GM21526 (cell line): ENCODE measurements around the gene SLU7.

Experiments used
- ATAC-seq: cut with Tn5 transposase; IDR thresholded peaks from one replicate; pipeline ENCODE4 v1.9.1; 2021; ENCODE audit warnings: moderate library complexity; ENCODE audit not compliant: unreplicated experiment, low FRiP score

SLU7 gene

DNA sequence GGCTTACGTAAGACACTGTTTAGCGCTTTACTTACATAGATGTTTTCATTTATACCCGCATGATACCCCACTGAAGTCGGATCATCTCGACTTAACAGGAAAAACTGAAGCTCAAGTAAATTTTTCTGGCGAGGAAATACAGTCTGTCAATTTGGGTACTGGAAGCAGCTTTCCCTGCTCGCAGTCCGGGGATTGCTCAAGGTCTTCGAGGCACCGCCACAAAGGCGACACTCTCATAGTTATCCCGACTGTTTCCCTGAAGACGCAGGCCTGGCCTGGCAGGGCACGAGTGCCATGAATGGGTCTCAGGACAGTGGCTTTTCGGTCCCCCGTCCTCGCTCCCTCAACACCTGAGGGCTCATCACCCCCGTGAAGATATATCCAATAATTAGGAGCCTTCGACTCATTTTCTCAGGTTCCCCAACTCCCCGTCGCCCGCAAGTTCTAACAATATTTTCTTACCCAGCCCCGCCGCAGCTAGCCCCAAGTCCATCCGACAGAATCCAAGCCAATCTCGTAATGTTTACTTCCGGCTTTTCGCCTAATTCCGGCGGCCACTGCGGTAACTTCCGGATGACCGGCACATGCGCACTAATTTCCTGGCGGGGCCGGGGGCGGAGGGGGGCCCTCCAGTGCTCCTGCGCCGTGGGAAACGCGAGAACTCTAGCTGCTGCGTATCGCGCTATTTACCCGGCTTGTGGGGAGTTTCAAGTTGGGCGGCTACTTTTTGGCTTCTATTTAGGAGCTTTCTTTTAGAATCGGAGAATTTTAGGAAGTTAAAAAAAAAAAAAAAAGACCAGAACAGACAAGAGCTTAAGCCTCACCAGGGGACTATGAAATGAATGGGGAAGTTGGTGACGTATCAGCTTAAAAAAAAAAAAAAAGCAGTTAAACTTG lies at the start of gene SLU7:
Gene SLU7 (minus strand): TSS at position 521 of the 897 bp plus-strand sequence. CDS start 3,787 bp downstream, outside the sequence.
- peak; percentile 78 for ATAC-seq

DNA sequence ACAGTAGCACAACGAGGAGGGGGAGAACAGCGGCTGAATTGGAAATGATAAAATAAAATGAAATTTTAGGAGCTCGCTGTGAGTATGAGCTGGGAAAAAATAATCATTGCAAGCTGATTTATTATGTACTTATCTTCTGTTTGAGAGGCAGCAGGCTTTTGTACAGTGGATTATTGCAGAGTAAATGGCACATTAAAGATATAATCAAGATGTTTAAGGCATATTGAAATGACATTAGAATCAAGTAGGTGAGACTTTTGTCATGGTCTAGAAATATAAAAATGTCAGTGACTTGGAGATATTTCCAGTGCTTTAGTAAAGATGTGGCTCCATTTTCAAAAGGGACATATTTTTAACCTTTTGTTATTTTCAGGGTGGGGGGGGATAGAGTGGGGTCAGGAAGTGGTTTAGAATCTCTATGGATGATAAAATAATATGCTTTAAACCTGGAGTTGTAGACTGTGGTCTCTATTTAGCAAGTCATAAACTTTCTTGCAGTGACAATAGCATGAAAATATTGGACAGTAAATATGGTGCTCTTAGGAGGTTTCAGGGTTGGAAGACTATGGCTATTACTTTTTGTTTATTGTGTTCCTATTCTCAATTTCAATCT lies 49.6 kb upstream of the SLU7 start:
- ATAC-seq = no peak

DNA sequence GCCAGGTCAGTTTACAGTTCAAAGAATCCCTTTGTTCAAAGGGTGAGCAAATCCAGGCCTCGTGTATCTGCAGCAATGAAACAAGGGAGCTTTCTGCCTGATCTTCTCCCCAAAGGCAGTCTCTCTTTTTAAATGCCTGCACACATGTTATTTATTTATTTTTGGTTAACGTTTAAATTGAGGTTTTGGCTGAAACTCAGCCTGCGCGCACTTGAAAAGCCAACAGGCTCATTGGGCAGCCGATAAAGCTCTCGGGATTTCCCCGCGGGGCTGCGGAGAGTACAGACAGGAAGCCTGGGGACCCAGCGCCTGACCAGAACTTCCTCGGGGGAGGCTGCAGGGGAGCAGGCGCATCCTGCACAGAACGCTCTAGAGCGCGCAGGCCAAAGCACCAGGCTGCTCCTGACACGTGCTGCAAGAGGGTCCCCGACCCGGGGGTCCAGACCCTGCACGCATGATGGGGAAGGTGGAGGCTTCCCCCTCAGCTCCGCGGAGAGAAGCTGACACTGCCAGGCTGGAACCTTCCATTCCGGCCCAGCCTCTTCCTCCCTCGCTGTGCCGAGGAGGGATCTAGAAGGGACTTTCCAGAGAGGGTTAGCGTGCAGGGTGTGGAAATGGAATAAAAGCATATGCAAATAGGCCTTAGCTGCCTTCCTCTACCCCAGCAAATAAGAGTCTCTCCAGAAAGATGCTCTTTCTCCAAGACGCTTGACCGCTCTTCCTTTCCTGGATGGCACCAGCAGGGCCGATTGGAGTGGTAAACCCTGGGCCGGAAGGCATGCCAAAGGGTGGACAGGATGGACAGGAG lies 48.9 kb upstream of the SLU7 start:
- peak; percentile 91 for ATAC-seq

DNA sequence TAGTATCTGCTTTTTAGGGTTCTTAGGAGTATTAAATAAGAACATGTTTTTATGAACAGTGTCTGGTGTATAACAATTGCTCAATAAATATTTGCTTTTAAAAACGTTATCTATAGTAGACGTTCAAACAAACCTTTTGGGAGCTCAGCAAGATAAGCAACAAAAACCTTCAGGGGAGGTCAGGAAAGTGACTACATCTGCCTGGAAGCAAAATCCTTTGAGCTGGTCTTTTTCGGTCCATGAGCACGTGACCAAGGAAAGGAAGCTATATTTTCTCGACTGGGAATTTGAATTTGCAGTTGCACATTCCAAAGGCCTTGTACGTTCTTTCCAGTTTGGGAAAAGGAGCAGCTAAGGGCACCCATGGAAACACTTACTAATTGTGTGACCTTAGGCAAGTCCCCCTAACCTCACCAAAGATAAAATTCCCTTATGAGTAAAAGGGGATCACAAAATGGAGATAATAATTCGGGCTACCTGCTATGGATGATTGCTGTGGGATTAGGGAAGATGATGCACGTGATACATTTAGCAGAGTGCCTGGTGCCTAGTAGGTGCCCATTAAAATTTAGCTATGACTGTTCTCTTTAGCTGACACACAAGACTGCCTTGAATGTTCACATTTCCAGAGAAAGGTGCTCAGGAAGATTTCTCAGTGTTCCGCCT lies 48.1 kb upstream of the SLU7 start:
- ATAC-seq = no peak

DNA sequence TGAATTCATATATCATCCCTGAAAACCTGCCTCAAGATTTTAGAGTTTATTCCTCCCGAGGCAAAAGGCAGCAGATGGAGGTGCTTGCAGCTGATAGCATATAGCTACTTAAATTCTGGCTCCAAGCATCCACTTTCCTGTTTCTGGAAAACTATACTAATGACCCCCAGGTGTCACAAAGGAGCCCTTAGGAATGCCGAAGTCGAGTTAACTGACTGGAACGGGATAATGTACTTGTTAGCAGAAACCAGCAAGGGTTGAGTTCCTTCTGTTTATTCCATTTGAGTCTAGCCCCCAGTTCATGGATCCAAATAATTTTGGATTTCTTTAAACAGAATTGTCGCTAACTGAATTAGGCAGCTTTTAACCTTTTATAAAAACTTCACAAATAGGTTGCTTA lies 47.2 kb upstream of the SLU7 start:
- no peak for ATAC-seq

DNA sequence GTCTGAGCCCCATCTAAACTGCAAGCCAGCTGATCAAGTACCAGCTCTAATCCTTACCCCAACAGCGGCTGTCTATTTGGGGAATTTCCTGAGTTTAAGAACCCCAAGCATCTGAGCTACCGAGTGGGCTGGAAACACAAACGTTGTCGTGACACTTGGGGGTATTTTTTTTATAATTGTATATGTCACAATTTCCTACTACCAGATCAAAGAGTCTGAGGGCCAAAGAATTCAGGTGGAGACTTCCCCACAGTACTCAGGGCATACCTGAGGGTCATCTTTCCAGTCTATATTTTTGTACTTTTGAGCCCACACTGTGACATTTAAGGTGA lies 45.6 kb upstream of the SLU7 start:
- ATAC-seq = no peak

DNA sequence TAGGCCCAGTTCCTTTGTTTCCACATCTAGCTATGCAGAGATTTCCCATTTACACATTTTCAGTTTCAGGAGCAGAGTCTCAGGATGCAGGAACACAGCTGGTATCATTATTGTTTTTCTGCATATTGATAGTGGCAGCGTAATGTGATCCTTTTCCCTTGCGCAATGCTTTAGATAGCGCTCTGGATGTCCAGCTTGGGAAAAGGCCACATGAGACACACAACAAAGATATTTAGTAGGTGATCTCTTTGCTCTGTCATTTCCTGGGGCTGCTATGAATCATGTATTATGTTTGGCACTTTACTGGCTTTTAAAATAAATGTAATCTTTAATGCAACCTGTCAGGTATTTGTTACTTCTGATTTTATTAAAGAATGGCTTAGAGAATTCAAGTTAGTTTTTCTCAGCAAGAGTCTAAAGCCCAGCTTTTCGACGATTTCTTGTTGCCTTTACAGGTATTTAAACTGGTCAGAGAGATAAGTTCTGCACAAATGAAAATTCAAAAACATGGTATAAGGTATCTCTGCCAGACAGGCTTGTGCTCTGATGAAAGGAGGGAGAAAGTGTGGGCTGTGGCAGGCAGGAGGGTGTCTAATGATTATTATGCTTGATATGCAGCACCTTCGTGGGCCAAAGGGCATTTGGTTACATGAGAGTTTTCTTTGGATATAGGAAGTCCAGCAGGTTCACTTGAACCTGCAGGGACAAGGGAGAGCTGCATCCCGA lies 45.0 kb upstream of the SLU7 start:
- no peak for ATAC-seq

DNA sequence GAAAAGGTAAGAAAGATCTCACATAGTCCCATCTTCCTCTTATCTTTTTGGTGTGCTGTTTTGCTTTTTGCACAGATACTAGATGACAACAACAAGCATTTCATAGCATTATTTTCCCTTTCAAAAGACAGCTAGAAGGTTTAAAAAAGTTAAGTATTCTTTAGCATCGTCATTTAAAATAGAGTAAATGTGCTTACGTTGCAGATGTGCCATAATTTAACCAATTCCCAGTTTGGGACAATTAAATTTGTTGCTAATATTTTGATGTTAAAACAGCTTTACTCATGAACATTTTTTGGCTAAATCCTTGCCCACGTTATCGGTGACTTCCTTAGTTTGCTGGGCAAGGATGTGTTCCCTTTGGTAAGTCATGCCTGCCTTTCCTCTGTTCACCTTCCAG lies 44.3 kb upstream of the SLU7 start:
- ATAC-seq = no peak

DNA sequence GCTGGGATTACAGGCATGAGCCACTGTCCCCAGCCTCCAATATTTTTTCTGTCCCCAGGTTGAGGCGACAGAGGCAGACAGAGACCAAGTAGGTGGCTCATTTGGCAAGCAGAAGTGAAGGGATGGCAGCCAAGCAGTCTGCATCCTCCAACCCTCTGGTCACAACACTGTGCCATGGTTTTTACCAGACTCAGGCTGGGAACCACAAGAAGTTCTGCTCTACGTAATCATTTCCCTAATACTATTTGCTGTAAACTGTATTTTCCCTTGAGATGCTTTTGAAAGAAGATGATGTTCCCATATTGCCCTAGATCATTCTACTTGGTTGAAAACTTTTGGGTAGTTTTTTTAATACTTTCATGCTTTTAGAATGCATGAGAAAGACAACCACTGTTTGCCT lies 43.3 kb upstream of the SLU7 start:
- no peak for ATAC-seq

DNA sequence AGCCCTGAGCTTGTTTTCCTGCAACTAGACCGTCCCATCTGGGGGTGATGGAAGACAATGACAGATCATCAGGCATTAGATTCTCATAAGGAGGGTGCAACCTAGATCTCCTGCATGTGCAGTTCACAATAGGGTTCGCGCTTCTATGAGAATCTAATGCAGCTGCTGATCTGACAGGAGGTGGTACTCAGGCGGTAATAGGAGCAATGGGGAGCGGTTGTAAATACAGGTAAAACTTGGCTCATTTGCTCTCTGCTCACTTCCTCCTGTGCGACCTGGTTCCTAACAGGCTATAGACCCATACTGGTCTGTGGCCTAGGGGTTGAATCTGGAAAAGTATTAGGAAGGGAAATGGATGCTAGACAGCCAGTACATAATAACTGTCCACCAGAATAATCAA lies 42.5 kb upstream of the SLU7 start:
- no peak for ATAC-seq

DNA sequence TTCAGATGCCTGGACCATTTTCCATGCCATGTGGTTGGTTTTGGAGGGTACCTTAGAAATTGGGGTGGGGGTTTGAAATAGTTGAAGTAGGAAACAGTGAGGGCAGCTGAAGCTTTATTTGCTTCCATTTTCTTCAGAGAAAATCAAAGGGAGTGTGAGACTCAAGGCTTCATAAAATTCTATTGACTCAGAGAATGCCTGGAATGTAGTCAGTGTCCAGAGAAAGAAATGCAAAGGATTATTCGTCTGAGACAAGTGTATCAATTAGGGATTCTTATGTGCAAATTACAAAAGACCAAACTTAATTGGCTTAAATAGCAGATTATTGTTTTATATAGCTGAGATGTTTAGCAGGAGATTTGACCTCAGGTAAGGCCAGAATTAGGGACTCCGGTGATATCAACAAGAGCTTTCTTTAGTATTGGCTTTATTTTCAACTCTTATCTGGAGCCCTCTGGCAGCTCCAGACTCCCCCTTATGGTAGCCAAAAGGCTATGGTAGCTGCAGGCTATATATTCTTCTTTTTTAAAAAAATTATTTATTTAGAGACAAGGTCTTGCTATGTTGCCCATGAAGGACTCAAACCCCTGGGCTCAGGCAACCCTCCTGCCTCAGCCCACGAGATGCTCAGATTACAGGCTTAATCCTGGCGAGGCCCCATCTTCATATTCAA lies 41.6 kb upstream of the SLU7 start:
- no peak for ATAC-seq

DNA sequence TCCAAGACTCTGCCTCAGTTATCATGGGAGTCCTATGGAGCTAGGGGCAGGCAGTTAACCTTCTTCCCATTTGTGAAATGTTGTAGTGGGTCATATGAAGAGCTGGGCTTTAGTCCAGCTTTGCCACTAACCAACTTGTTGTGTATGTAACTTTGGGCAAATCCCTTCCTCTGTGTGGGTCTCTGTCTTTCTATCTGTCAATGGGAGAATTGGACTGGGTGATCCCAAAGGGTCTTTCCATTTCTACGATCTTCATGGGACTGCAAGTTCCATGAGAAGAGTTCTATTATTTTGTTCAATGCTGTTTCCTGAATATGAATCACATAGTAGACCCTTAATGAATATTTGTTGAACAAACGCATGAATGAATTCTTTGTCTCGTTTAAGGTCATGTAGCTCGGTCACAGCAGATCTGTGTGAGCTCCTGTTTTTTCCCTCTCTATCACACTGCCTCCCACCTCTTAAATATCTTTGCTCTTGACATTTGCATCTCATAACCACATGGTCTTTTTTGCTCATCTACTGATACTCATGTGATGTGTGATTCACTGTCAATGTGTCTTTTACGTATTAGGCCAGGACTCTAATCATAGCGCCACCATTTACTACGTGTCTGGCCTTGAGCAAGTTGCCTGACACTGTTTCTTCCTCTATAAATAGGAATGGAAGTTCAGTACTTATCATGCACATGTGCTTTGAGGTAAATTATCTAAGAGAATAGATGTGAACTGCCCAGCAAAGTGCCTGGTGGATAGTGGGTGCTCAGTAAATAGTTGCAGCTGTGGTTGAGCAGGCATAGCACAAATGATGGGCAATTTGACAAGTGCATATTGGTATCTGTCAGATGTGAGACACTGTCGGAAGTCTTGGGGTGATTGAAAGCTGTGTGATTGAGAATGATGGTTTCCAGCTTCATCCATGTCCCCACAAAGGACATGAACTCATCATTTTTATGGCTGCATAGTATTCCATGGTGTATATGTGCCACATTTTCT lies 40.2 kb upstream of the SLU7 start:
- peak; percentile 70 for ATAC-seq

DNA sequence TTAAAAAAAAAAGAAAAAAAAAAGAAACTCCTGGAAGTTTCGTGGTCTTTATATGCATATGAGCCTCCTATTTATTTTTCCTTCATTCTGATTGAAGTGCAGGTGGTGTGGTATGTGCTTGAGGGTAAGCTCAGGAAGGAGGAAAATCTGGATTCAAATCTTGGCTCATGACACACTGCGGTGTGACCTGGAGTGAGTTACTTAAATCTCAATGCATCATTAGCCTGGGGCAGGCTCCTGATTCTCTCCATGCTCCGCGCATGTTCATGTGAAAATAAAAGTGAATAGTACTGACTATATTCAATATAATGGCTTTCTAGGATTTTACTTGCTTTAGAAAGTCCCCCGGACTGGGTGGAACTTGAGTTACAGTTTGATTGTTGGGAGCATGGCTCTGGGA lies 38.4 kb upstream of the SLU7 start:
- ATAC-seq = no peak

DNA sequence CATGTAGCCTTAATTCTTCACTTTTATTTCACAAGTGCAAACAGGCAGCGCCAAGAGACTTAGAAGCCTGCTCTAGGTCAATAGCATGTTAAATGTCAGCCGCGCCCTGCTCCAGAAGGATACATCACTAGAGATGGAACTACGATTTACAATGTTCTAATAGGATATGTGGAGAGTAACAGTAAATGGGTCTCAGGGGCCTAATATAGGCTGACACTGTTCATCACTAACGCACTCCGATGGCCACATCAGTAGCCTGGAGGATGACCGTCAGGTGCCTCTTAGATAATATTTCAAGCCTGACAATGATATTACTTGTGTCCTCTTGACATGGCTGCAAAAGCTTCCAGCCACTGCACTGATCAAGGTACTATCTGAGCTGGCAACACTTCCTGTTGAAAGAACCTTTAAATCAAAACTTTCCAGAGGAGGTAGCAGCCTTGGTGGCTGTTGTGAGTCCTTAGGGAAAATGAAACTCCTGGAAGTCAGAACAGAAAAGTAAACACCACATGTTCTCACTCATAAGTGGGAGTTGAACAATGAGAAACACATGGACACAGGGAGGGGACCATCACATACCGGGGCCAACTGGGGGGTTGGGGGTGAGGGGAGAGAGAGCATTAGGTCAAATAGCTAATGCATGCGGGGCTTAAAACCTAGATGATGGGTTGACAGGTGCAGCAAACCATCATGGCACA lies 37.7 kb upstream of the SLU7 start:
- no peak for ATAC-seq

DNA sequence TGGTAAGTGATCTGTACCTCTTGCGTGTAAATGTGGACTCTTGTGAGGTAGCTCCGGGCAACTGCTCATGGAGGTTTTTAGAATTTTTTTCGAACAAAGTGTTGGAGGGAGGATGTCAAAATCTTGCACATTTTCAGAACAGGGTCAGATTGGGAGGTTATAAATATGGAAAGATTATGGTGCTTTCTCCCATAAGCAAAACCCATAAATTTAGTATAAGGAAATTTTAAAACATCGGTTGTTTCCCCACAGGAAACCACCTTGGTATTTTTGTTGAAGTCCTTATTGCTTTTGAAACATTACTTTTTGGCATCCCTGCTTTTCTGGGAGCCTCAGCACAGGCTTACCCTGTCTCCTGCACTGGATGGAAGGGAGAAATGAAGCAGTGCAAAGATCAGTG lies 36.7 kb upstream of the SLU7 start:
- no peak for ATAC-seq

DNA sequence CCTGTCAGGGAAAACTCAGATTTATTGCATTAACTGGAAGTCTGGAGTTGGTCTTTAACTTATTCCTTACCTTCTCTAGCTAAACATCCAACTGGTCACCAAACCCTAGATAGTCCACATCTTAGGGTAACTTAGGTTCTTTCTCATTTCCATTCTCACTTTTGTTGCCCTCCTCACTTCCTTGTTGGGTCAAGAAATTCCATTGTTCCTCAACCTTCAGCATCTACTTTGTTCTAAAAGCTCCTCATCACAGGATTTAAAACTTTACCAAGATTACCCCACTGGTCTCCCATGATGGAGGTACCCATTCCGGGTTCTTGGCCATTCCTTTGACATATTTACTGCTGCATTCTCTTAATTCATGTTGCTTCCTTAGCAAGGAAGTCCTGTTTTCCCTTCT lies 34.9 kb upstream of the SLU7 start:
- ATAC-seq = no peak

DNA sequence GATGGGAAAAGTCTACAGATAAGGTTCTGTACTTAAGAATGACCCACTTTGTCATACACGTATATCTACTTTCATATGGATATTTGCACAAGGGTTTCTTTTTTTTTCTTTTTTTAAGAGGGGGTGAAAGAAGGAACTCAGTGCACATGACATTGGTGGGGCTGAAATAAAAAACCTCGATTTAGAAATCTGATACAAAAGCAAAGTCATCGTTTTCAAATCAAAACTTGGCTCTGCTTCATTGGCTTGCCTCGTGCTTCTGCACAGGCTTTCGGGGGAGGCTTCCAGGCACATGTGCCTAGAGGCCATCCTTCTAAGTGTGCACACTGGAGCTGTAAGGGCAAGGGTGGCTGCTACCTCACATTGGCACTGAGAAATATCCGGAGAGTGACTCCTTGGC lies 33.9 kb upstream of the SLU7 start:
- no peak for ATAC-seq

DNA sequence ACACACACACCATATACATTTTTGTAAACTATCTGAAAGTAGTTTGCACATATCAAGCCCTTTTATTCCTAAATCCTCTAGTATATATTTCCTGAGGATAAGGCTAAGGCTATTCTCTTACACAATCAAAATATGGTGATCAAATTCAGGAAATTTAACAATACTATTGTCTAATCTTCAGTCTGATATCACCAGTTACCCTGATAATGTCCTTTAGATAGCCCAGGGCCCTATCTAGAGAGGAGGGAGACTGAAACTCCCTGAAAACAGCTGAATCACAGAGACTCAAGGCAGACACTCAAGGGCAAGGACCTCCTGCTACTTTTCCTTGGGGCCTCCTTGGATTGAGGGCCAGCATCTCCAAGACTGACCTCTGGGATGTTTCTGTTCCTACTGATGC lies 33.2 kb upstream of the SLU7 start:
- ATAC-seq = no peak
